ENCODE measurements around the gene UPP1.

Gene UPP1

DNA sequence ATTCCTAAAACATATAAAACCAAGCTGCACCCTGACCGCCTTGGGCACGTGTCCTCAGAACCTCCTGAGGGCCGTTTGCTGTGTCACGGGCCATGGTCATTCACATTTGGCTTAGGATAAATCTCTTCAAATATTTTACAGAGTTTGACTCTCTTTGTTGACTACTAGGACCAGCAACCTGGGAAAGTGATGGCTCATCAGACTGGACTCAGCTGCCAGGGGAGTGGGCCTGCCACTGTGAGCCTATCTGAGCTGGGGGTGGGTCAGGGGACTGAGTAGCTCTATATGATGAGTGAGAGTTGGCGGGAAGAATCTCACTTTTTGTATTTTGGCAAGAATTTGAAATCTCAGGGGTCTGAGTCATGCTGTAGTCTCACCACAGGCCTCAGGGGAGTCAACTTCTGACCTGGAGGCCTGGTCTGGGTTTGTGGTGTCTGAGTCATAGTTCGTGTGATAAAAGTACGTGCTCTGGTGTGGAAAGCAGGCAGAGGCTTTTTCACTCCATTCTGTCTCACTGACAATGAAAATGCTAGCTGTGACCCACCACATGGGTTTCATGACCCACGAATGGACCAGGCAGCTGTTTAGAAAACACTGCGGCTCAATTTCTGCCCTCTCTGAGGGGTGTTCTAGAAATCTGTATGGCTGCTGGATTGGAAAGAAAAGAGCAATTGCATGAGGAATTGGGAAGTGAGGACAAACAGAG lies 4.2 kb upstream of the UPP1 start:
- TF ChIP-seq, protein P1, sequence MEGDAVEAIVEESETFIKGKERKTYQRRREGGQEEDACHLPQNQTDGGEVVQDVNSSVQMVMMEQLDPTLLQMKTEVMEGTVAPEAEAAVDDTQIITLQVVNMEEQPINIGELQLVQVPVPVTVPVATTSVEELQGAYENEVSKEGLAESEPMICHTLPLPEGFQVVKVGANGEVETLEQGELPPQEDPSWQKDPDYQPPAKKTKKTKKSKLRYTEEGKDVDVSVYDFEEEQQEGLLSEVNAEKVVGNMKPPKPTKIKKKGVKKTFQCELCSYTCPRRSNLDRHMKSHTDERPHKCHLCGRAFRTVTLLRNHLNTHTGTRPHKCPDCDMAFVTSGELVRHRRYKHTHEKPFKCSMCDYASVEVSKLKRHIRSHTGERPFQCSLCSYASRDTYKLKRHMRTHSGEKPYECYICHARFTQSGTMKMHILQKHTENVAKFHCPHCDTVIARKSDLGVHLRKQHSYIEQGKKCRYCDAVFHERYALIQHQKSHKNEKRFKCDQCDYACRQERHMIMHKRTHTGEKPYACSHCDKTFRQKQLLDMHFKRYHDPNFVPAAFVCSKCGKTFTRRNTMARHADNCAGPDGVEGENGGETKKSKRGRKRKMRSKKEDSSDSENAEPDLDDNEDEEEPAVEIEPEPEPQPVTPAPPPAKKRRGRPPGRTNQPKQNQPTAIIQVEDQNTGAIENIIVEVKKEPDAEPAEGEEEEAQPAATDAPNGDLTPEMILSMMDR (IDR thresholded peaks at IDR 0.05; ENCODE audit: low read depth, low read length, missing control alignments): no peak
- peak; percentile 94 for DNase-seq (ENCODE audit: extremely low read depth, low read depth)
- no peak overlapping the region for H3K4me3 ChIP-seq (replicated peaks; ENCODE audit: low read depth, low read length)

- H3K4me3 ChIP-seq (replicated peaks; ENCODE audit: low read depth, low read length): no peak overlapping the region
- DNase-seq (ENCODE audit: extremely low read depth, low read depth): no peak
- TF ChIP-seq, protein P1 (IDR thresholded peaks at IDR 0.05; ENCODE audit: low read depth, low read length, missing control alignments): no peak
These were observed 3.7 kb upstream of the UPP1 start for GRCh38 chr7:48085433-48085791.

GRCh38 chr7:48085942-48086341 lies 3.1 kb upstream of the UPP1 start:
- TF ChIP-seq, protein P1 (IDR thresholded peaks at IDR 0.05; ENCODE audit: low read depth, low read length, missing control alignments): no peak
- no peak for DNase-seq (ENCODE audit: extremely low read depth, low read depth)
- no peak overlapping the region for H3K4me3 ChIP-seq (replicated peaks; ENCODE audit: low read depth, low read length)

DNA sequence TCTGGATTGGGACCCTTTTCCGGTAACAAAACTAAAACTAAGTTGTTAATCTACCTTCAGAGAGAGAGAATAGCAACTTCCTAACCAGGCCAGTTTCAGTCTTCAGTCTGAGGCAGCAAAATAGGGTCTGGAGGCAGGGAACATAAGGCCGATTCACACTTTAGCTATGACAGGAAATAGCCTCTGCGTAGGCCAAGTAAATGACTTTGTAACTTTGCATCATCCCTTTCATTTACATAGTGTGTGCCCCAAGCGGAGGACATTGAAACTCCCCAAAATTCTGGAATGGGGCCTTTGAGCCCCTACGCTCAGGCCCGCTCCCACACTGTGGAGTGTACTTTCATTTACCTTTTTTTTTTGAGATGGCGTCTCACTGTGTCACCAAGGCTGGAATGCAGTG lies 1.7 kb upstream of the UPP1 start:
- no peak for DNase-seq (ENCODE audit: extremely low read depth, low read depth)
- no peak overlapping the region for H3K4me3 ChIP-seq (replicated peaks; ENCODE audit: low read depth, low read length)
- TF ChIP-seq, protein P1 (IDR thresholded peaks at IDR 0.05; ENCODE audit: low read depth, low read length, missing control alignments): no peak

GRCh38 chr7:48088559-48089045 lies 463 bp upstream of the UPP1 start:
- TF ChIP-seq, protein P1 (IDR thresholded peaks at IDR 0.05; ENCODE audit: low read depth, low read length, missing control alignments): no peak
- H3K4me3 ChIP-seq (replicated peaks; ENCODE audit: low read depth, low read length): peak overlapping the region; percentile 67
- DNase-seq (ENCODE audit: extremely low read depth, low read depth): peak; percentile 78

DNA sequence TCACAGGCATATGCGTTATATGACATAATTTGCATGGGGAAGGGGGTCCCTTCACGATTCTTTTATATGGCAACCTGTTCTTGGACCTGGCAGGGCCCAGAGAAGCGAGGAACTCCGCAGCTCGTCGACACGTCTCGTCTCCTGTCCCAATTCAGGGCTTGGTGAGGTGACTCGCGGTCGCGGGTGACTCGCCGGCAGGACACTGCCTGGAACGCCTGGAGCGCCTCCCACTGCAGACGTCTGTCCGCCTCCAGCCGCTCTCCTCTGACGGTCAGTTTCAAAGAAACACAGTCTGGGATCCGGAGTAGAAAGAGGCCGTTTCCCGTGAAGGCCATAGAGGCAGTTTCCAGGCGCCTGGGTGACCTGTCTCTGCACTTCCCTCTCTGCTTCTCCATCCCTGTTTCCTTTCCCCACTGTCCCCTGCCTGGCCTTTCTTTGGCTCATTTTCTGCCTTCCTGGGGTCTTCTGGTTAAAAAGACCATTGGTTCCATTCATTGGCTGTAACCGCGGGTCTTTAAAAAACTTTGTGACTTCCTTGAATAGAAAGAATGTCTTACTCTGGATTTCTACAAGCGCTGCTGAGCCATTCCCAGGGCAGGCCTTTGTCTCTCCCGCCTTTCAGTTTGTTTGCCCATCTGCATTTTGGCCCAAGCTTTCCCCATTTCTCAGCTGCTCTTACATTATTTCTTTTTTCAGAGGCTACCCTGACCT lies 1.2 kb downstream of the UPP1 start:
- TF ChIP-seq, protein P1 (IDR thresholded peaks at IDR 0.05; ENCODE audit: low read depth, low read length, missing control alignments): no peak
- H3K4me3 ChIP-seq (replicated peaks; ENCODE audit: low read depth, low read length): peak overlapping the region; percentile 67
- DNase-seq (ENCODE audit: extremely low read depth, low read depth): no peak

All from HFF-Myc (cell line).